GM18868 (cell line): ENCODE results near the gene BTN2A1.

Experiments
- ATAC-seq: cut with Tn5 transposase; IDR thresholded peaks from one replicate; pipeline ENCODE4 v1.9.1; 2021; ENCODE audit warnings: mild to moderate bottlenecking, moderate library complexity; ENCODE audit not compliant: unreplicated experiment

BTN2A1 gene

GRCh38 chr6:26464416-26465131, 6.8 kb downstream of the BTN2A1 start:
- no peak for ATAC-seq

DNA sequence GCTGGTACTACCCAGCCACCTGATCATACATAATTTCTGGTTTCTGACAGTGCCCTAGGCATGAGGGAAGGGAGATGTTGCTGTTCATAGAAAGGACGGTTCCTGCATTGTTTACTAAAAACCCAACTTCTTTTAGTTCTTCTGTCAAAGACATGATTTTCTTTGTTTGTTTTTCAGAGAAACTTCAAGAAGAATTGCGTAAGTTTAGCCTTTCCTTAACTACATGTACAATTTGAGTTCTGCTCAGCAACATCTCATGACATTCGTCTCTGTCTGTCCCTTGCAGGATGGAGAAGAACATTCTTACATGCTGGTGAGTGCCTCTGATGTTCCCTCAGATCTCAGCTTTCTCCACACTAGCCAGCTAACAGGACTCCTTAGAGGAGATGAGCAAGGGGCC, 8.0 kb downstream of the BTN2A1 start:
- no peak for ATAC-seq

- no peak for ATAC-seq
These were observed 11.1 kb downstream of the BTN2A1 start for GRCh38 chr6:26468829-26469228.

- no peak for ATAC-seq
These were observed 12.9 kb downstream of the BTN2A1 start for GRCh38 chr6:26470643-26471042.

DNA sequence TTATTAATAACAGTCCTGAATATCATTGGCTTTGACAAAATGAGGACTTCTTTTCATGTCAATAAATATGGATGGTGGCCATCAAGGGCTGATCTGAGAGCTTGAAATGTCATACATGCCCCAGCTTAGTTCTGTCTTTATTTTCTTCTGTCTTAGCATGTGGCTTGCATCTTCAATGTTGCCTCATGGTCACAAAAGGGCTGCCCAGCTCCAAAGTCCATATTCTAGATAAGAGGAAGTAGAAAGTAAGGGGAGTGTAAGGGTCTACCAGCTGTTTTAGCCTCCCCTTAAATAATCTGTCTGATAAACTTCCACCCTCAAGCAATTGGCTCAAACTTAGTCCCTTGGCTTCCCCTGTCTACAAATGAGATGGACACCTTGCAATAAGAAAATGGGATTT, 14.2 kb downstream of the BTN2A1 start:
- ATAC-seq, result no peak

DNA sequence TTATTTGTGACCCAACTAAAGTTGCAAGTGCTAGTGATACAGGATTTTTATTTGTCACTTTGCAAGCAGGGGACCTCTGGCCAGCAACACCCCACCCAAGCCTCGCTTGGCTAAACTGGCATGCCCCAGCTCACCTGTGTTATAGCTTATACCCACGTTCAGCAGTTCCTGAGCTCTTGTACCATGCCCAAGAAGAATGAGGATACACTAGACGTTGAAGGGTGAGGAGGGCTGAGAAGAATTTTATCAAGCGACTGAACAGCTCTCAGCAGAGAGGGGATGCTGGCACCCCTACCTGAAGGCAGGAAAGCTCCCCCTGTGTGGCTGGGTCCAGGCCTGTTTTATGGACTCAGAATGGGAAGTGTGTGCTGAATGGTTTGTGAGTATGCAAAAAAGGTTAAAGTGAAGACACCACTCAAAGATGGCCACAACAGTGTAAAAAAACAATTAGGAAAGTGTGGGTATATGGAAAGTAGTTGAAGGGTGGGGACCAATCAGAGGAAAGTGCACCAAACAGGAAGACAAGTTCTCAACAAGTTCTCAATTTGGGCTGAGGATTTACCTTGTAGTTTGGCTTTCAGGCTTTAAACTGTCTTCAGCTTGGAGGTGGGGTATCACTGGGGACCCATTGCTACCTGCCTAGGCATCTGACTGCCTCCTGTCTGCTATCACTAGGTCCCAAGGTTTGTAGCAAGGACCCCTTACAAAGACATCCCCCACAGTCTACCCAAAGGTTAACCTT, 15.0 kb downstream of the BTN2A1 start:
- no peak for ATAC-seq

- no peak for ATAC-seq
These were observed 15.6 kb downstream of the BTN2A1 start for GRCh38 chr6:26473429-26473757.

DNA sequence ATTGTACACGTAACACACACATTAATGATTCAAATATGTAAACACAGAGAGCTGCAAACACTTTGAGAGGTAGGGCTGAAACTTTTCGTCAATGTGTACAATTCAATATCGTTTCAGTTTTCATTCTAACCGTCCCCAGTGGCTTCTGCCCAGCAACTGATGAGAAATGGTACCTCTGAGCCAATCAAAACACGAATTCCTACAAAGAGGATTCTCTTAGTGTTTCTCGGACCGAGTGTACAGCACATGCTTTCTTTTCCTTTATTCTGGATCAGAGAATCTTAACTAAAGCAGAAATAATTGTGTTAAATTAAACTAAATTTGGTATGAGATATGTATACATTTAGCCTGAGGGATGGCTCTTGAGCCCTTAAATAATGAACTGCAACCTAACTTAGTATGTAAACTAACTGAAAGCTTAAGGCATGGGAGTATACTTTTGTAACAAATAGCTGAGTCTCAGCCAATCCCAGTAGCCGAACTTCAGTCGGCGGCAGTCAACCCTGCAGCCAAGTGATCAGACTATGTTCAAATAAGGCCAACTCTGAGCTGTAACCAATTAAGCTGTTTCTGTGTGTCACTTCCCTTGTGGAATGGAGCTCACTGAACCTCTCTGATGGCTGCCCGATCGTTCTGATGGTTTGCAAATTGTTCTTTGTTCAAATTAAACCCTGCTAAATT, 16.1 kb downstream of the BTN2A1 start:
- peak; percentile 94 for ATAC-seq

DNA sequence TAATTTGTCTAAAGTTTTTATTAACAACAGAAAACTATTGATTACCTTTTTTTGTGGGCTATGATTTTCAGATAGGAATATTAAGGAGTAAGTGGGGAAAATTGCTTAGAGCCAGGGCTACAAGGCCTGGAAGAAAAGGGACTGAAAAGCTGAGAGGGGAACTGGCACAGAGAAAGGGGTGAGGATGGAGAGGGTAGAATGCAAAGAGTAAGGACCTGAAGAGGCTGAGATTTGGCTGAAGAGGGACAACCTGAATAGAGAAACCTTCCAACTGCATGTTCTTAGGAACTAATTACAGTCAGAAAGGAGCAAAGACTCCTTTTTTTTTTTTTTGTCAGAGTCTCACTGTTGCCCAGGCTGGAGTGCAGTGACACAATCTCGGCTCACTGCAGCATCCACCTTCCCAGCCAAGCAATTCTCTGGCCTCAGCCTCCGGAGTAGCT, 16.7 kb downstream of the BTN2A1 start:
- ATAC-seq, result no peak

DNA sequence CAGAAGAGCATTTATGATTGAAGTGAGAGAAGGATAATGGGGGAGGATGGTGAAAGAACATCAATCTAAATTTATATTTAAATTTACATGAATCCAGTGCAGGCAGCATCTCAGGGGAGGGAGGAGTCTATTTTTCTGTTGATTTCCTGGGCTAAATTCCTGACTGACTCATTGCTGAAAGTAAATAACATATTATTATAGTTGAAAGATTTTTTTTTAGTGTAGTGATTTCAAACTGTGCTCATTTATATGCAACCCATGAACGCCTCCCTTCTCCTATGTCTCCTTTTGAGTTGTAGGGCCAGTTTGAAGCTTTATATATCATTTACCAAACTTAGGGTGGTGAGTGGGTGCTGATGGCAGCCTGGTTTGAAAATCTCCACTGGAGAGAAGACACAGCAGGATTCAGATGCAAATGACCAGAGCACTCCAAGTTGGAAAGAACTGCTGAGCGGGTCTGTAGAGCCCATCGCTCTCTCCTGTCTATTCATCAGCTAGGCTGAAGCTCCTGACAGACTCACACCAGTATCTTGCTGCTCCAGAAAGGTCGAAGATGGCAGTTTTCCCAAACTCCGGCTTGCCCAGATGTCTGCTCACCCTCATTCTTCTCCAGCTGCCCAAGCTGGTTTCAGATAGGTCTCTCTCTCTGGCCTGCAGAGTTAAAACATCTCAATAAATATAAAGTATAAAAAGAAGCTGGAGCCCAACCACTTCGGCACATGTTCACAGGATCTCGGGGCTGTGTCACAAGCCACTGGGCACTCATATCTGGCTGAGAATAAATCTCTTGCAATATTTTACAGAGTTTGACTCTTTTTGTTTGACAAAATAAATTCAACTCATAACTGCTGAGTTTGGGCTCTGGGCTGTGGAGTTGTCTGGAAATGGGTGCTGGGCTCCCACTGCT, 18.3 kb downstream of the BTN2A1 start:
- ATAC-seq, result no peak

- ATAC-seq, result no peak
These were observed 19.1 kb downstream of the BTN2A1 start for GRCh38 chr6:26476896-26477295.

DNA sequence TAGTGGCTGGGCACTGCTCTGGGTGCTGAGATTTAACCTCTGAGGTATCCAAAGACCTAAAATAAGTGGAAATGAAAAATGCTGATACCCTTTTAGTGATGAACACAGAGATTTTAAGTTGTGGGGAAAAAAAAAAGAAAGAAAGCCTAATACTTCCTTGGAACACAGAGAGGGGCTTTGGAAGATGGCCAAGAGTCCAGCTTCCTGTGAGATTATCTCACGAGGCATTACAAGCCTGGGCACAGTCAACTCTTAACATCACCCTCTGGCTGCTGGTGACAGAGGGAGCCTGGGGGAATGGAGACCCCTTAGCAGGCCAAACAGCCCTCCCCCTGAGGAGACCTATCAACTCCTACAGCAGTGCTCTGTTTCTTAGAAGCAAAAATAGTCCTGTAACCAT, 19.7 kb downstream of the BTN2A1 start:
- no peak for ATAC-seq

DNA sequence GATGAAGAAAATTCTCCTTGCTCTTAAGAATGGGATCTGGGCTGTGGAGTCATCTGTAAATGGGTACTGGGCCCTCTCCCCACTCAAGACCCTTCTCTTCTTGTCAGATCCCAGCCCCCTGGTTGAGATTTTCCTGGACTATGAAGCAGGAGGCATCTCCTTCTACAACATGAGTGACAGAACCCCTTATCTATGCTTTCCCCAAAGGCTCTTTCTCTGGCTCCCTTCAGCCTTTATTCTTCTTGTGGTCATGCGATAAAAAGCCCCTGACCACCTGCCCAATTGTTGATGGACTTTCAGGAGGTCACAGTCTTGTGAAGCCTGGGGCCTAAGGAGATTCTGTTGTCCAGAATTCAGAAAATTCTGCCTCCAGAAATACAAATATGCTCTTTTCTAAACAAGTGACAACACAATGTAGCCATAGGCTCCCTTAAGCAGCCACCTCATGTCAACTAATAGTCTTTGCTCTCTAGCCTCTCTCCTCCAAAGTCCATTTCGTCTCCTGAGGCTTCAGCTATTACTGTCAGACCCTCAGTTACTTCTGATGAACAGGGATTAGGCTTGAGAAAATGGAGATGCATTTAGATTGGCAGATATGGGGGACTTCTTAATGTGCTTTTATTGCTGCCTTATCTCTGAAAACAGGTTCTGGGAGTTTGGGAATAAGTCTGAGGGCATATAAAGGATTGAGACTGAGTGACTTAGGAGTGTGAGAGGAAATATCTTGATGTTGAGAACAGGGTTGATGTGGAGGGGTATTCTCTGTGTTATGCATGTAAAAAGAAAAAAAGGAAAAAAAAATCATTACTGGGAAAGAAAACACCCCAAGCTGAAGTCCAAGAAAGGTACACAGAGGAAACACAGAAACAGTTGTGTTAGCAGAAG, 20.6 kb downstream of the BTN2A1 start:
- ATAC-seq, result no peak

DNA sequence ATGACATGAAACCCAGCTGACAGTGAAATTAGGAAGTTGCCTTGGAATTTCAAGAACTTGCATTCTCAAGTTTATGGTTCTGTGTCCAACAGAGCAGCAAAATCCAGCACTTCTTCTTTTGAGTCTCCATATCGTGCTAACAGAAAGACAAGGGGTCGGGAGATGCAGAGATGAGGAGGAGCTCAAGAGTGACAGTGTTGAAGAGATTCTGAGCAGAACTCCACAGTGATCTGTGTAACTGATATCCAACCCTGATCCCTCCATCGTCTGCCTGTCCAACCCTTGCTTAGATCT, 21.2 kb downstream of the BTN2A1 start:
- ATAC-seq, result no peak

- ATAC-seq, result no peak
These were observed 24.6 kb downstream of the BTN2A1 start for GRCh38 chr6:26482338-26482737.

DNA sequence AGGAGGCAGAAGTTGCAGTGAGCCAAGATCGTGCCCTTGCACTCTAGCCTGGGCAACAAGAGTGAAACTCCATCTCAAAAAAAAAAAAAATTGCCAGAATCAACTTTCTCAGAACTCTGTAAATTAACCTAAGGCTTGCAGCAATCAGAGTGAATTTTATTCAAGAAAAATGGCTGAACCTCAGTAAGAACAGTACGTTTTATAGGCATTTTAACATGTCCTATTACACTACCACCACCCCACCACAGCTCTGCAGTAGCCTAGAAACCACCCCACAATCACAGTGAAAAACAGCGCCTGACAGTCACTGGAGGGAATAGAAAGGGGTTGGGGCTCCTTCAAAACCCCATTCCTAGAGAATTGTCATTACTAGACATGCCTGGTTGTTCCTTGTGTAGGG, 26.0 kb downstream of the BTN2A1 start:
- ATAC-seq, result no peak

- no peak for ATAC-seq
These were observed 26.4 kb downstream of the BTN2A1 start for GRCh38 chr6:26484161-26484560.

GRCh38 chr6:26485112-26485780, 27.5 kb downstream of the BTN2A1 start:
- ATAC-seq, result no peak

- no peak for ATAC-seq
These were observed 28.6 kb downstream of the BTN2A1 start for GRCh38 chr6:26486358-26486757.

- ATAC-seq, result no peak
These were observed 29.7 kb downstream of the BTN2A1 start for GRCh38 chr6:26487466-26487865.
